Measurements from ENCODE around the gene MAP3K2.
"Not testable (repeated sequence)": the region's sequence is repeated elsewhere in the genome, so short reads cannot be mapped to it uniquely, and the experiment has no call there.

Gene MAP3K2

GRCh38 chr2:127379712-127380355, 7.9 kb downstream of the MAP3K2 start:
- DNase-seq, result no peak

- DNase-seq, result no peak
Observed at GRCh38 chr2:127378720-127379119, 9.1 kb downstream of the MAP3K2 start.

- no peak for DNase-seq
Observed at GRCh38 chr2:127377262-127377661, 10.5 kb downstream of the MAP3K2 start.

- no peak for DNase-seq
Observed at GRCh38 chr2:127376257-127376656, 11.5 kb downstream of the MAP3K2 start.

GRCh38 chr2:127373362-127374083, 14.3 kb downstream of the MAP3K2 start:
- no peak for DNase-seq

GRCh38 chr2:127371037-127371436, 16.7 kb downstream of the MAP3K2 start:
- DNase-seq, result no peak

- no peak for DNase-seq
Observed at GRCh38 chr2:127370010-127370409, 17.8 kb downstream of the MAP3K2 start.

GRCh38 chr2:127365211-127365643, 22.5 kb downstream of the MAP3K2 start:
- no peak for DNase-seq

- DNase-seq, result no peak
Observed at GRCh38 chr2:127362971-127363370, 24.8 kb downstream of the MAP3K2 start.

GRCh38 chr2:127361929-127362885, 25.6 kb downstream of the MAP3K2 start:
- no peak for DNase-seq

- DNase-seq, result no peak
Observed at GRCh38 chr2:127360242-127360641, 27.5 kb downstream of the MAP3K2 start.

GRCh38 chr2:127359520-127359919, 28.3 kb downstream of the MAP3K2 start:
- DNase-seq, result no peak

GRCh38 chr2:127358971-127359370, 28.8 kb downstream of the MAP3K2 start:
- no peak for DNase-seq

GRCh38 chr2:127358044-127358443, 29.7 kb downstream of the MAP3K2 start:
- no peak for DNase-seq

- DNase-seq, result no peak
Observed at GRCh38 chr2:127357591-127357990, 30.2 kb downstream of the MAP3K2 start.

- DNase-seq, result no peak
Observed at GRCh38 chr2:127356531-127356930, 31.2 kb downstream of the MAP3K2 start.

GRCh38 chr2:127355407-127356008, 32.3 kb downstream of the MAP3K2 start:
- no peak for DNase-seq

GRCh38 chr2:127353873-127354676, 33.7 kb downstream of the MAP3K2 start:
- not testable (repeated sequence) for DNase-seq

- DNase-seq, result not testable (repeated sequence)
Observed at GRCh38 chr2:127353223-127353622, 34.6 kb downstream of the MAP3K2 start.

- no peak for DNase-seq
Observed at GRCh38 chr2:127351603-127352002, 36.2 kb downstream of the MAP3K2 start.

GRCh38 chr2:127348426-127349000, 39.3 kb downstream of the MAP3K2 start:
- no peak for DNase-seq
